OCI-LY7 (cell line): Measurements from ENCODE around the gene TSPOAP1. TPM values are rescaled to one million over a fixed set of nuclear protein-coding genes. Genes with fewer than 3 reads are reported as not detected.

Experiments
- BruUV-seq: library from RNA; stranded (reverse); fragments of 400-500 nt; replicated peaks from 2 replicates; lab custom pipeline; 2021; lab: Mats Ljungman, UMichigan
- CTCF ChIA-PET: fragments of 300-600 bp; sonication (Branson Sonifier 250); formaldehyde crosslinking; loops from one replicate; lab custom pipeline; 2022; ENCODE audit warnings: antibody characterized with exemption; ENCODE audit not compliant: unreplicated experiment; lab: Charles Lee
- POLR2A ChIA-PET: fragments of 300-600 bp; sonication (Branson Sonifier 250); formaldehyde crosslinking; loops from one replicate; lab custom pipeline; 2022; ENCODE audit warnings: antibody characterized with exemption; lab: Charles Lee
- DNase-seq: peaks from one replicate; pipeline ENCODE4 v3.0.0-alpha.2; 2015; ENCODE audit warnings: low spot score
- H2AFZ ChIP-seq: fragments of 200-600 bp; sonication (generic), shearing (Covaris generic); 2 replicates; pipeline ENCODE4 v1.6.1; 2014; ENCODE audit warnings: mild to moderate bottlenecking, antibody characterized with exemption, low read length, moderate library complexity
- H3K27ac ChIP-seq: fragments of 200-600 bp; sonication (generic); 2 replicates; pipeline ENCODE4 v1.5.1; 2014; ENCODE audit warnings: mixed run types, low read depth, mild to moderate bottlenecking, moderate library complexity, low read length, inconsistent platforms; ENCODE audit not compliant: poor library complexity, severe bottlenecking
- H3K36me3 ChIP-seq: fragments of 200-600 bp; sonication (generic); 2 replicates; pipeline ENCODE4 v1.6.1; 2014; ENCODE audit warnings: mild to moderate bottlenecking, antibody characterized with exemption, low read length, moderate library complexity, mixed read lengths; ENCODE audit not compliant: insufficient read depth
- H3K4me1 ChIP-seq: fragments of 200-600 bp; sonication (generic); 2 replicates; pipeline ENCODE4 v1.5.1; 2014; ENCODE audit warnings: mild to moderate bottlenecking, low read length; ENCODE audit not compliant: insufficient read depth, poor library complexity, severe bottlenecking
- H3K4me2 ChIP-seq: fragments of 200-600 bp; sonication (generic); 2 replicates; pipeline ENCODE4 v1.6.1; 2014; ENCODE audit warnings: mild to moderate bottlenecking, low read length
- H3K4me3 ChIP-seq: fragments of 200-600 bp; sonication (generic); 2 replicates; pipeline ENCODE4 v1.5.1; 2014; ENCODE audit warnings: mild to moderate bottlenecking, low read depth, low read length; ENCODE audit not compliant: poor library complexity, severe bottlenecking
- H3K79me2 ChIP-seq: fragments of 200-600 bp; sonication (generic); 2 replicates; pipeline ENCODE4 v1.6.1; 2016; ENCODE audit warnings: low read depth, mild to moderate bottlenecking, low read length, moderate library complexity, mixed read lengths; ENCODE audit not compliant: insufficient read depth
- H3K9me2 ChIP-seq: fragments of 200-600 bp; sonication (generic); 2 replicates; pipeline ENCODE4 v1.6.1; 2016; ENCODE audit warnings: mild to moderate bottlenecking, low read length, mixed read lengths; ENCODE audit not compliant: insufficient read depth
- H3K9me3 ChIP-seq: fragments of 200-600 bp; sonication (generic); 2 replicates; pipeline ENCODE4 v1.6.1; 2014; ENCODE audit warnings: mild to moderate bottlenecking, mixed run types, low read length, mixed read lengths
- H4K20me1 ChIP-seq: fragments of 200-600 bp; sonication (generic); 2 replicates; pipeline ENCODE4 v1.6.1; 2014; ENCODE audit warnings: mild to moderate bottlenecking, antibody characterized with exemption, low read length, moderate library complexity, mixed read lengths; ENCODE audit not compliant: insufficient read depth
- CTCF ChIP-seq: fragments of 200-600 bp; sonication (generic); conservative IDR thresholded peaks from 2 replicates; pipeline ENCODE4 v1.5.1; 2014; ENCODE audit warnings: mild to moderate bottlenecking, antibody characterized with exemption, low read length, moderate library complexity, mixed read lengths
- EZH2phosphoT487 ChIP-seq: fragments of 200-600 bp; sonication (generic); IDR thresholded peaks from 2 replicates; pipeline ENCODE4 v1.6.1; 2018; ENCODE audit warnings: low read depth, borderline replicate concordance, mild to moderate bottlenecking, mixed run types, antibody characterized with exemption, low read length, moderate library complexity, mixed read lengths
- intact Hi-C: fragments of 100-400 bp; cut with micrococcal nuclease; formaldehyde crosslinking; loops from one replicate; pipeline ENCODE4 v1.10.0; 2022; ENCODE audit not compliant: unreplicated experiment
- total RNA-seq, 2 experiments: library from RNA; depleted of rRNA in 1 of 2; stranded (reverse); fragments of >200 nt in 1 of 2; shearing (Covaris generic) in 1 of 2; gene quantifications; 2 replicates each; pipeline ENCODE4 v1.2.3, GENCODE V29; 2014 to 2022

The TSPOAP1 gene
- total RNA-seq, 2 experiments from 2014 or later, result 24.0 to 50.6 TPM

GRCh38 chr17:58375256-58375655 lies 46.7 kb upstream of the TSPOAP1 start:
- H3K27ac ChIP-seq, result no peak overlapping the region
- no peaks in the 10 kb centered on the region for H3K79me2 ChIP-seq
- no TSS peak for BruUV-seq
- H3K4me2 ChIP-seq, result no peak overlapping the region
- H3K9me3 ChIP-seq, result no peaks in the 10 kb centered on the region
- TF ChIP-seq EZH2phosphoT487, result no peak
- no peak for TF ChIP-seq CTCF
- DNase-seq, result no peak
- H4K20me1 ChIP-seq, result no peaks in the 10 kb centered on the region
- no peaks in the 10 kb centered on the region for H3K9me2 ChIP-seq
- no peak overlapping the region for H2AFZ ChIP-seq
- intact Hi-C loops, result no loop called here
- no peaks in the 10 kb centered on the region for H3K4me1 ChIP-seq
- no peak overlapping the region for H3K4me3 ChIP-seq
- CTCF ChIA-PET, result no interaction called here
- no peaks in the 10 kb centered on the region for H3K36me3 ChIP-seq
- POLR2A ChIA-PET, result interaction anchor here (0.5 kb wide), 1 partner anchor 941 kb away, joined by 3 read pairs; no protein-coding TSS in a partner anchor

GRCh38 chr17:58373923-58374322 lies 45.3 kb upstream of the TSPOAP1 start:
- no peak overlapping the region for H2AFZ ChIP-seq
- no peaks in the 10 kb centered on the region for H4K20me1 ChIP-seq
- POLR2A ChIA-PET, result interaction anchor here (0.7 kb wide), 1 partner anchor 20 kb away, joined by 4 read pairs; no protein-coding TSS in a partner anchor
- no peak for TF ChIP-seq CTCF
- no peak for TF ChIP-seq EZH2phosphoT487
- no peak overlapping the region for H3K4me3 ChIP-seq
- peaks cover 8% of the 10 kb centered on the region for H3K4me1 ChIP-seq
- no TSS peak for BruUV-seq
- H3K9me3 ChIP-seq, result no peaks in the 10 kb centered on the region
- H3K9me2 ChIP-seq, result no peaks in the 10 kb centered on the region
- DNase-seq, result no peak
- no peaks in the 10 kb centered on the region for H3K36me3 ChIP-seq
- H3K79me2 ChIP-seq, result no peaks in the 10 kb centered on the region
- intact Hi-C loops, result no loop called here
- H3K4me2 ChIP-seq, result no peak overlapping the region
- CTCF ChIA-PET, result no interaction called here
- no peak overlapping the region for H3K27ac ChIP-seq

GRCh38 chr17:58373003-58373402 lies 44.4 kb upstream of the TSPOAP1 start:
- ChIA-PET POLR2A (interaction anchor here (0.8 to 1.9 kb wide), 3 partner anchors 12 to 52 kb away, joined by 3 to 5 read pairs (median 3); no protein-coding TSS in a partner anchor), CTCF (no interaction called here)
- Histone ChIP-seq H3K36me3 (no peaks in the 10 kb centered on the region), H3K79me2 (no peaks in the 10 kb centered on the region), H3K9me2 (no peaks in the 10 kb centered on the region), H3K4me1 (peaks cover 16% of the 10 kb centered on the region), H4K20me1 (no peaks in the 10 kb centered on the region), H3K9me3 (no peaks in the 10 kb centered on the region), H3K4me2 (no peak overlapping the region), H3K4me3 (no peak overlapping the region), H3K27ac (no peak overlapping the region), H2AFZ (no peak overlapping the region)
- TF ChIP-seq CTCF (no peak), EZH2phosphoT487 (no peak)
- BruUV-seq, result no TSS peak
- intact Hi-C loops, result no loop called here
- DNase-seq, result no peak
